Stomach (tissue), 9 donors: ENCODE data around the gene ITK. TPM values are rescaled to one million over a fixed set of nuclear protein-coding genes. Genes with fewer than 3 reads are reported as not detected.

ENCODE experiments used
- DNase-seq, 2 donors: peaks; one replicate each; pipeline versions ENCODE4 v3.0.0 to v3.0.0-alpha.2; 2013 to 2019
- H3K27ac ChIP-seq, 5 donors: fragments of 200-600 bp in 4 of 5; sonication (generic) in 4 of 5; one replicate each; pipeline ENCODE4 v1.5.1; 2013 to 2019; ENCODE audit warnings: mild to moderate bottlenecking in 1 of 5, moderate library complexity in 1 of 5
- H3K27me3 ChIP-seq, 3 donors: fragments of 200-600 bp; sonication (generic); one replicate each; pipeline ENCODE4 v1.5.1; 2017 to 2019; ENCODE audit warnings: mixed run types in 1 of 3
- H3K36me3 ChIP-seq, 4 donors: fragments of 200-600 bp; sonication (generic); 1 replicate in 3 of 4; 2 replicates in 1 of 4; pipeline ENCODE4 v1.5.1; 2016 to 2019
- H3K4me1 ChIP-seq, 4 donors: fragments of 200-600 bp; sonication (generic); one replicate each; pipeline ENCODE4 v1.5.1; 2016 to 2019
- H3K4me3 ChIP-seq, 4 donors: fragments of 200-600 bp; sonication (generic) in 3 of 4; one replicate each; pipeline ENCODE4 v1.5.1; 2016 to 2019; ENCODE audit warnings: mild to moderate bottlenecking in 1 of 4
- H3K9me3 ChIP-seq, 4 donors: fragments of 200-600 bp; sonication (generic); one replicate each; pipeline ENCODE4 v1.5.1; 2016 to 2019
- CTCF ChIP-seq, 7 experiments: fragments of 450-650 bp in 4 of 7; fragments of 200-600 bp in 3 of 7; sonication (generic) in 3 of 7; IDR thresholded peaks; one replicate each; pipeline ENCODE4 v1.5.1; 2016 to 2019; ENCODE audit warnings: antibody characterized with exemption in 7 of 7, control low read depth in 2 of 7, mild to moderate bottlenecking in 1 of 7
- EP300 ChIP-seq: sonication (generic); formaldehyde crosslinking; IDR thresholded peaks from one replicate; pipeline ENCODE4 v1.6.1; 2017; ENCODE audit warnings: antibody characterized with exemption
- POLR2A ChIP-seq, 4 donors: fragments of 450-650 bp; IDR thresholded peaks; one replicate each; pipeline ENCODE4 v1.6.1; 2016; ENCODE audit warnings: antibody characterized with exemption in 4 of 4, control low read depth in 2 of 4, mild to moderate bottlenecking in 1 of 4, moderate library complexity in 1 of 4
- POLR2AphosphoS5 ChIP-seq, 3 donors: sonication (generic); formaldehyde crosslinking; IDR thresholded peaks; one replicate each; pipeline ENCODE4 v1.6.1; 2016; ENCODE audit warnings: antibody characterized with exemption in 3 of 3
- WGBS, 5 donors: extraction: QIAGEN DNeasy Blood & Tissue Kit in 3 of 5; methylation state at CpG; one replicate each; pipeline versions ENCODE4 v1.1.5 to v1.1.7; 2013 to 2018; 5-methylcytosine and 5-hydroxymethylcytosine counted together
- intact Hi-C: fragments of 100-400 bp; cut with DNase I; formaldehyde crosslinking; loops from one replicate; pipeline ENCODE4 v1.15.1; 2023; ENCODE audit warnings: low total_unique reads
- polyA plus RNA-seq, 3 donors: library from polyadenylated mRNA; stranded (reverse); fragments of 200-250 nt; gene quantifications; one replicate each; pipeline ENCODE4 v1.2.3, GENCODE V29; 2013
- total RNA-seq, 5 donors: library from RNA; depleted of rRNA; stranded (reverse); fragments of >200 nt; gene quantifications; one replicate each; pipeline versions ENCODE4 v1.1.0 to v1.2.3, GENCODE V29; 2014 to 2016
- donor health status: healthy with polysubstance abuse.
- donor health status: Bipolar disorder and iron deficiency.
- donor health status: healthy.

ITK gene
- total and polyA plus RNA-seq, 8 donors: 0.58 to 9.9 (median 2.3) TPM; not detected in 1

DNA sequence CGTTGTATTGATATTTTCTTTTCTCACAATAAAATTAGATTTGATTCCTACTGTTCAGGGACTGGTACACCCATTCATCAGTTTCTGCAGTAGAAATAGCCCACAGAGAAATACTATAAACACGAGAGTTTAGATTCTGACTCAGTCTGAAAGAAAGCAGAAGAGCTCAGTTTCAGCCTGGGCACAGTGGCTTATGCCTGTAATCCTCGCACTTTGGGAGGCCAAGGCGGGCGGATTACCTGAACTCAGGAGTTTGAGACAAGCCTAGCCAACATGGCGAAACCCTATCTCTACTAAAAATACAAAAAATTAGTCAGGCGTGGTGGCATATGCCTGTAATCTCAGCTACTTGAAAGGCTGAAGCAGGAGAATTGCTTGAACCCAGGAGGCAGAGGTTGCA, 8.6 kb downstream of the ITK start:
- DNase-seq: no peak
- H3K27me3 ChIP-seq: peaks cover 0 to 11% (median 0%) of the 10 kb centered on the region in 3 donors
- WGBS, 5 donors: 65 to 82% (median 75%) methylated on average over 7 of the region's 7 CpGs

DNA sequence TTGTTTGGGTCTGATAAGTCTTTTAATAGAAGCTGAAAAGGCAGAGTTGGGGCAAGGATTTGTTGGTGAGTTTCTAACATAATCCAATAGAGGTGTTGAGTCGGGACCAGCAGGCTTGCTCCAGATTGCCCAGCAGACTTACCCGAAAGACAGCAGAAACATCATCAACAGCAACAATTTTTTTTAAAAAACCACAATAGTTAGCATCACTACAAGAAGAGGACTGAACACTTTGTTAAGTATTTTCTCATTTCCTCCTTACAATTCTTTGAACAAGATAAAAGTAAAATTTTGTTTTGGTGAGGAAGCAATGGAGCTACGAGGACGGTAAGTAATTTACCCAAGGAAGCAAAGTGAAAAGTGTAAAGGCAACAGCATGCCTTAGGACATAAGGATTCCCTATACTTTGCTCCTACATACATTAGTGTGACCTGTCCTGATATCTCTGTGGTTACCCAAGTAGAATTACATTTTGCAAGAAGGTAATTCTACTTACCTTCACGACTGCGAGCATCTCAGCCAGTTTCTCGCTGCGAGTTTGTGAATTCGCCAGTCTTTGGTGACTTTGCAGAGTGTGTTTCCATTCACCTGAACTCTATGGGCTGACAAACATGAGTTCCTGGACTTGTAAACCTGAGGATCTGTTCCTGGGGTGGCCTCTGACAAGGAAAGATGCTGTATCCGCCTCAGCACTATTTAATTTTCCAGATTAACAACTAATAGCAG, 13.2 kb downstream of the ITK start:
- Histone ChIP-seq H3K4me3 (no peak overlapping the region), H3K27ac (peak overlapping the region in 2 of 5 donors; percentile 31 to 39), H3K36me3 (no peaks in the 10 kb centered on the region), H3K4me1 (no peaks in the 10 kb centered on the region), H3K9me3 (no peaks in the 10 kb centered on the region), H3K27me3 (peaks cover 0 to 7% (median 0%) of the 10 kb centered on the region in 3 donors)
- 78 to 85% (median 81%) methylated on average over 10 of the region's 10 CpGs for whole genome bisulfite sequencing, 5 donors
- no peak for DNase-seq
- TF ChIP-seq EP300 (no peak), POLR2A (IDR thresholded peaks at IDR 0.05) (no peak), CTCF (IDR thresholded peaks at IDR 0.05) (no peak), POLR2AphosphoS5 (IDR thresholded peaks at IDR 0.05) (no peak)
- intact Hi-C loops: no loop called here

More for the DNA sequence above, 8.6 kb downstream of the ITK start:
- H3K4me3 ChIP-seq: no peak overlapping the region
- intact Hi-C loops: no loop called here
- H3K4me1 ChIP-seq: no peaks in the 10 kb centered on the region
- no peak overlapping the region for H3K27ac ChIP-seq
- H3K36me3 ChIP-seq: no peaks in the 10 kb centered on the region
- TF ChIP-seq CTCF (IDR thresholded peaks at IDR 0.05) (no peak), POLR2AphosphoS5 (IDR thresholded peaks at IDR 0.05) (no peak), EP300 (no peak), POLR2A (IDR thresholded peaks at IDR 0.05) (no peak)
- peaks cover 0 to 6% (median 3%) of the 10 kb centered on the region in 4 donors for H3K9me3 ChIP-seq

DNA sequence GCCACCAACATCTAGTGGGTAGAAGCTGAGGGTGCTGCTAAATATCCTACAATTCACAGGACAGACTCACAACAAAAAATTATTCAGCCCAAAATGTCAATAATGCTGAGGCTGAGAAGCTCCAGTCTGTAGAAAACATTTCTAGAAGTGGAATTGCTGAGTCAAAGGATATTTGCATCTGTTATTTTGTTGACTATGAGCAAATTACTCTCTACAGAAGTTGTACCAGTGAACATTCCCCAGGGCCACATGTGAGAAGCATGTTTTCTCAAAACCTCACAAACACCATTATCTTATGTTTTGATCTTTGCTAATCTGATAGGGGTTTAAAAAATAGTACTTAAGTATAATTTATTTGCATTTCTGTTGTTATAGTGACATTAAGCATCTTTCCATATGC, 15.4 kb downstream of the ITK start:
- no peak for DNase-seq
- Histone ChIP-seq H3K4me3 (no peak overlapping the region), H3K36me3 (no peaks in the 10 kb centered on the region), H3K9me3 (no peaks in the 10 kb centered on the region), H3K4me1 (no peaks in the 10 kb centered on the region), H3K27ac (no peak overlapping the region), H3K27me3 (peaks cover 0 to 10% (median 0%) of the 10 kb centered on the region in 3 donors)
- intact Hi-C loops: no loop called here
- TF ChIP-seq POLR2A (IDR thresholded peaks at IDR 0.05): no peak
- no peak for TF ChIP-seq CTCF (IDR thresholded peaks at IDR 0.05)
- no peak for TF ChIP-seq EP300
- TF ChIP-seq POLR2AphosphoS5 (IDR thresholded peaks at IDR 0.05): no peak

- WGBS, 5 donors: 78 to 93% (median 87%) methylated on average over 3 of the region's 3 CpGs
- intact Hi-C loops: no loop called here
- H3K9me3 ChIP-seq: no peaks in the 10 kb centered on the region
- no peaks in the 10 kb centered on the region for H3K4me1 ChIP-seq
- H3K4me3 ChIP-seq: no peak overlapping the region
- DNase-seq: no peak
- no peak overlapping the region for H3K27ac ChIP-seq
- H3K27me3 ChIP-seq: peaks cover 0 to 10% (median 0%) of the 10 kb centered on the region in 3 donors
- no peaks in the 10 kb centered on the region for H3K36me3 ChIP-seq
- TF ChIP-seq POLR2A (IDR thresholded peaks at IDR 0.05): no peak
- TF ChIP-seq POLR2AphosphoS5 (IDR thresholded peaks at IDR 0.05): no peak
- TF ChIP-seq EP300: no peak
- no peak for TF ChIP-seq CTCF (IDR thresholded peaks at IDR 0.05)
Observed at GRCh38 chr5:157197086-157197485, 16.4 kb downstream of the ITK start.
